NCI-H1930 (cell line): ENCODE results near the gene TOPBP1.

Experiments used
- DNase-seq, 2 experiments: peaks; one replicate each; lab custom pipeline; 2025; lab: John Stamatoyannopoulos, UW

The TOPBP1 gene

GRCh38 chr3:133607816-133608215 is 53.9 kb downstream of the TOPBP1 start:
- DNase-seq: no peak

DNA sequence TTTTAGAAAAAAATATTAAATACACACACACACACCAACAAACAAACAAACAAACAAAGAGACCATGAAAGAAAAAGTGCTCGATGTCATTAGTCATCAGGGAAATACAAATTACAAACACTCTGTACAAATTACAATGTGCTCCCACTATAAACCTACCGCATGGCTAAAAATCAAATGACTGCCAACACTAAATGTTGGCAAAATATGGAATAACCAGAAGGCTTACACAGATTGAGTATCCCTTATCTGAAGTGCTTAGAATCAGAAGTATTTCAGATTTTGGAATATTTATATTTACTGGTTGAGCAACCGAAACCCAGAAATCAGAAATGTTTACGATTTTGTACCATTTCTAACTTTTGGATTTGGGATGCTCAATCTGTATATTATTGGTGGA is 54.8 kb downstream of the TOPBP1 start:
- DNase-seq: no peak

DNA sequence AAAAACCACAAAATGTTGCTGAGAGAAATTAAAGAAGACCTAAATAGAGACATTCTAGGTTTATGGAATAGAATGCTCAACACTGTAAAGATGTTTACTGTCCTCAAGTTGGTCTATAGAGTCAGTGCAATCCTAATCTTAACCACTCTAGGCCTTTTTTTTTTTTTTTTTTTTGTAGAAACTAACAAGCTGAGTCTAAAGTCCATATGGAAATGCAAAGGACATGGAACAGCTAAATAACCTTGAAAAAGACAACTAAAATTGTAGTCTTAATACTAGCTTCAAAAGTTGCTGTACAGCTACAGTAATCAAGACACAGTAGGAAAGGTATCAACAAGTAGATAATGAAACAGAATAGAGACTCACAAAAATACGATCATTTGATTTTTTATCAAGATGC is 55.4 kb downstream of the TOPBP1 start:
- DNase-seq: no peak

DNA sequence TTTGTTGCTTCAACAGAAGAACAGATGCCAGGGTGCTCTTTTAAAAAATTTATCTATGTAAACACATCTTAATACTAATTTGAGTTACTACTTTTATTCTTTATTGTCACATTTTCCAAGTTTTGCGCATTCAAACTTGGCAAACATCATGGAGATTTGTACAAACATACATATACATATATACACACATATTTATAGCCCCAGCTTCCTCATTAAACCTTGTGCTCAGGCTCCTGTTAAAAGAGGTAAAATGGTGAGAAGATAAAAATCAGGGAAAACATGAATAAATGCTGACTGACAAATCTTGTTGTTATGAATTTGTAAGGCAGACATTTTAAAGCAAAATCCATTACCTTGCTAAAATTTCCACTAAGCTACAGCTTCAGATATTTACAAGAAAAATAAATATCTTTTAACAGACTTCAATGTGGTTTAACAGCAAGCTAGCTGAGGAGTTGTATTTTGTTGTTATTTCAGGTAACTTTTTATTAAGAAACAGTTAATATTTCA is 61.1 kb downstream of the TOPBP1 start:
- no peak for DNase-seq

- DNase-seq: no peak
Measured at GRCh38 chr3:133599280-133599679, 62.5 kb downstream of the TOPBP1 start.

DNA sequence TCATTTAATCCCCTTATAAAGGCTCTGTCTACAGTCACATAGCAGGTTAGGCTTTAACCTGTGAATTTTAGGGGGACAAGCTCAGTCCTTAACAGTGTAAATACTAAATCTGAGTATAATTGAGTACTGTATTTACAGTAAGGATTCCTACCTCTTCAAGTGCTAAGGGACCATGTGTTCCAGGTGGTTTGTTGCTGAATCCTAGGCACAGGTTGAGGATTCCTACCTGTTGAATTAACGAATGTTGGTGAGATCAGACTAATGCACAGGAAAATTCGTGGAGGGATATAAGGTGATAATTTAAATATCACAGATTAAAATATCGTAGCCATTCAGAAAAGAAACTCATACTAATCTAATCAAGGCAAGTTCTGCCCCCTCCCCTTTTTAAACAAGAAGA is 63.3 kb downstream of the TOPBP1 start:
- no peak for DNase-seq

DNA sequence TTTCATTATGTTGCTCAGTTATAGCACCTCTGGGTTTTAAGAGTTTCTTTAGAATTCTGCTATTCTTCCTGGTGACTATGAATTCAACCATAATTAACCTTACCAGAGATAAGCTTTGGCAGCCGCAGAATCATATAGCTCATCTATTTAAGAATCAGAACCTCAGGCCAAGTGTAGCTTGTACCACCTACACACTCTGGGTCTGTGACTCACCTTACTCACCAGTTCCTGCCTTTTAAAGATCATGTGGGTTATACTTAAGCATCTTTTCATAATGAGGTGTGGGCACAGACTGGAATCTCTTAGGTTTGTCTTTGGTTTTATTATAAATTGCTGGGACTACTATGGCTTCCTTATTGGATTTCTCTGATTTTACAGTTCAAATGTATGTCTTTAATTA is 66.4 kb downstream of the TOPBP1 start:
- no peak for DNase-seq

- DNase-seq: no peak
Measured at GRCh38 chr3:133593243-133593642, 68.5 kb downstream of the TOPBP1 start.

DNA sequence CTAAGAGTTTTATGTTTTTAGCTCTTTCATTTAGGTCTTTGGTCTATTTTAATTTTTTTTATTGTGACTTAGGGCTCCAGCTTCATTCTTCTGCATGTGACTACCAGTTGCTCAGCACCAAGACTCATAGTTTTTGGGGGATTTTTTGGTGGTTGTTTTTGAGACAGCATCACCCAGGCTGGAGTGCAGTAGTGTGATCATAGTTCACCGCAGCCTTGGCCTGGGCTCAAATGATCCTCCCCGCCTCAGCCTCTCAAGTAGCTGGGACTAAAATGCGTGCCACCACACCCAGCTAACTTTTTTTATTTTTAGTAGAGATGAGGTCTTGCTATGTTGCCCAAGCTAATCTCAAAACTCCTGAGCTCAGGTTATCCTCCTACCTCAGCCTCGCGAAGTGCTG is 68.9 kb downstream of the TOPBP1 start:
- no peak for DNase-seq

GRCh38 chr3:133591271-133591742 is 70.4 kb downstream of the TOPBP1 start:
- DNase-seq: no peak

DNA sequence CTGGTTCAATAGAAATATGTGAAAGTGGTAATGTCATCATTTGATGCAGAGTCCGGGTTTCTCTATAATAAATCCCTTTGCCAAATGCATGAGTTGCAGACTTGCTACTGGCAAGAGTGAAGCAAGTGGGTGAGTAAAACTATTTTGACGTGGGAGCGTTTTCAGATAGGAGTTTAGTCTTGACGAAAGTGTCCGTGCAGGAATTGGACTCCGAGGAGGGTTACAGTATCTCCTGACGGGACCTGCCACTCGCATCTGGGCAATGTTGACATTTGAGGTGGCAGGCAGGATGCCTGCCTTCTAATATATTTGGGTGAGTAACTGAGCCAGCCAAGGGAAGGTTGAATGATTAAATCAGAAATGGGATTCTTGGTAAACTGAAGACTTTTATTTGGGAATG is 72.2 kb downstream of the TOPBP1 start:
- no peak for DNase-seq

- DNase-seq: no peak
Measured at GRCh38 chr3:133588784-133589465, 72.8 kb downstream of the TOPBP1 start.

DNA sequence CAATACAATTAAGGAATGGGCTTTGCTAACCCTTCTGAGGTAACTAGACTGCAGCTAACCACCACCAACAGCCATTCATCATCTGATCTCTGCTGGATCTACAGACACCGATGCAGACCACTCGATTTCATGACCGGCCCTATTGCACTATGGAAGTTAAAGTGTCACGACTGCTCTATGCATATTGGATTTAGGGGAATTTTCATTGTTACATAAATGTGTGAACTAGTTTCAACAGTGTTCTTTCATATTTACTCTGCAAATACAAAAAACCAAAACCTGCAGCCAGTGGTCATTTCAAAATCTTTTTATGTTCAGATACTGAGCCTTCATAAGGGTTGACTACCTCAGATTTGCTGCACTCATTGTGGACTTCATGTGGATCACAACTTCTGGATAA is 73.7 kb downstream of the TOPBP1 start:
- DNase-seq: no peak

DNA sequence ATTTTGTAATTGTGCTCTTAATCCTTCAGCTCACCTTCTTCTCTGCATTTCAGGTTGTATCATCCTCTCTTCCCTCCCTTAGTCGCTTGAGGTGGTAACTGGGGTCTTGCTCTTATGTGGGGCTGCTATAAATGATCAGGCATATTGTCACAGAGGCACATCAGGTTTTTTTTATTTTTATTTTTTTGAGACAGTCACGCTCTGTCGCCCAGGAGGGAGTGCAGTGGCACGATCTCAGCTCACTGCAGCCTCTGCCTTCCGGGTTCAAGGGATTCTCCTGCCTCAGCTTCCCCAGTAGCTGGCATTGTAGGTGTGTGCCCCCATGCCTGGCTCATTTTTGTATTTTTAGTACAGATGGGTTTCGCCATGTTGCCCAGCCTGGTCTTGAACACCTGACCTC is 78.3 kb downstream of the TOPBP1 start:
- no peak for DNase-seq

GRCh38 chr3:133578548-133579191 is 83.1 kb downstream of the TOPBP1 start:
- DNase-seq: no peak

GRCh38 chr3:133576169-133576568 is 85.6 kb downstream of the TOPBP1 start:
- no peak for DNase-seq

GRCh38 chr3:133575086-133575485 is 86.7 kb downstream of the TOPBP1 start:
- no peak for DNase-seq

DNA sequence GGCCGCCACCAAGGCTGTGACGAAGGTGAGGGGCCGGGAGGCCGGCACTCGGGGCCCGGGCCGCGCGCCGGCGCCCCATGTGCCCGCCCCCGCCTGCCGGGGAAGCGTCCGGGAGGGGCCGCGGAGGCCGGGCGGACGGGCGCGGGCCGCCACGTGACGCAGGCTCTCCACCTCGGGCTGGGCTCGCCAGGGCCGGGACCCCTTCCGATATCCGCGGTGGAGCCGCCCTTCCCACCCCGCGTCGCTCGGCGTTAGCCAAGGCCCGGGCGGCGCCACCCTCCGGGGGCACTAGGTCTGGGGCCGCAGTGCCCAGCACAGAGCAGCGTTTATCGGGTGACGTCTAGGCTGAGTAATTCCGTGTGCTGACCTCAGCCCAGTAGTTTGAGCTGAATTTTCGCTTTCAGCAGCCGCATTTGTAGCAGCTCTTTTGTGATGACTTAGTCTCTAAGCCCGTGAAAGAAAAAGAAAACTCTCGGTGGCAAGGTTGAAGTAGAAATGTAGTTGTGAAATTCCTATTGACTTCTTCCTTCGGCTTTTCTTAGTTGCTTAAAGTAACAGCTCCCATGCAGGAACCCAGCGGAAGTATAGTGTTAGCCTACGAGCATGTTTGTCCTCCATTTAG is 87.4 kb downstream of the TOPBP1 start:
- no peak for DNase-seq

DNA sequence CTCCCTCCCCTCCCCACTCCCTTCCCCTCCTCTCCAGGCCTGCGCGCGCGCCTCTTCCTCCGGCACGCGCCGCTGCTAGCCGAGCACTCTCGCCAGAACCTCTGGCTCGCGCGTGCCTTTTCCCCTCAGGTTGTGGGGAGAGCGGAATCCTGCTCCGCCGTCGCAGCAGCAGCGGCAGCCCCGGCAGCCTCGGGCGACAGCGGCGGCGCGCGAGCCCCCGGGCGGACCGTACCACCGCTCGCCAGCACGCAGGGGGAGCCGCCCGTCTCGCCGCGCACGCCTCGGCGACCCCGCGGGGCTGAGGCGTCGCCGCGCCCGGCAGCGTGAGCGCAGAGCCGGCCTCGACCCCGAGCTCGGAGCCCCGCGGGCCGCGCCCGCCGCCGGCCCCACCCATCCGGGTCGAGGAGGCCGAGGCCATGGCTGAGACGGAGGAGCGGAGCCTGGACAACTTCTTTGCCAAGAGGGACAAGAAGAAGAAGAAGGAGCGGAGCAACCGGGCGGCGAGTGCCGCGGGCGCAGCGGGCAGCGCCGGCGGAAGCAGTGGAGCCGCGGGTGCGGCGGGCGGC is 88.0 kb downstream of the TOPBP1 start, which contains the start of gene CDV3:
TSS of gene CDV3 (plus strand) at position 58 of the 566 bp plus-strand sequence. CDS start at position 417, 359 bp downstream.
- DNase-seq: no peak

DNA sequence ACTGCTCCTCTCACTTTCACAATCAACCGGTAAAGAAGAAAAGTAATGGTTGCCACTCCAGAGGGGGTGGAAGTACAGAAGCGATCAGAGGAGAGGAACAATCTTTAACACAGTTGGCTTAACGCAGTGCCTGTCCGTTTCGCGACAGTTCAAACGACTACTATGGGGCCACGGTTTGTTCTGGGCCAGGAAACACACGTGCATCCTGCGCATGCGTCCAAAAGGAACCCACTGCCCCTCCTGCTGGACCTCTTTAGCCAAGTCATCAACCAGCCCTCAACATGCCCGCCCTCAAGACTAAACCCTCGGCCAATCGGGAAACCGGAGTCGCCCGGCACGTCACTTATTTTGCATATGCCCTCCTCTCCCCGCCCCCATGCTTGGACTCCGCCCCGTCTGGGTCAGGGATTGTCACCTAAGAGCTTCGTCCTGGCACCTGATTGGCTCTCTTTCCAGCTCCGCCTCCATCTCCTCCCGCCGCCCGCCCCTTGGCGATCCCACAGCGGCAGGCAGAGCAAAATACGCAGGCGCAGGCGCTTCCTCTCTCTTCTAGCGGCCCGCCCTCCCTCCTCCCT is 88.6 kb downstream of the TOPBP1 start:
- DNase-seq: no peak

DNA sequence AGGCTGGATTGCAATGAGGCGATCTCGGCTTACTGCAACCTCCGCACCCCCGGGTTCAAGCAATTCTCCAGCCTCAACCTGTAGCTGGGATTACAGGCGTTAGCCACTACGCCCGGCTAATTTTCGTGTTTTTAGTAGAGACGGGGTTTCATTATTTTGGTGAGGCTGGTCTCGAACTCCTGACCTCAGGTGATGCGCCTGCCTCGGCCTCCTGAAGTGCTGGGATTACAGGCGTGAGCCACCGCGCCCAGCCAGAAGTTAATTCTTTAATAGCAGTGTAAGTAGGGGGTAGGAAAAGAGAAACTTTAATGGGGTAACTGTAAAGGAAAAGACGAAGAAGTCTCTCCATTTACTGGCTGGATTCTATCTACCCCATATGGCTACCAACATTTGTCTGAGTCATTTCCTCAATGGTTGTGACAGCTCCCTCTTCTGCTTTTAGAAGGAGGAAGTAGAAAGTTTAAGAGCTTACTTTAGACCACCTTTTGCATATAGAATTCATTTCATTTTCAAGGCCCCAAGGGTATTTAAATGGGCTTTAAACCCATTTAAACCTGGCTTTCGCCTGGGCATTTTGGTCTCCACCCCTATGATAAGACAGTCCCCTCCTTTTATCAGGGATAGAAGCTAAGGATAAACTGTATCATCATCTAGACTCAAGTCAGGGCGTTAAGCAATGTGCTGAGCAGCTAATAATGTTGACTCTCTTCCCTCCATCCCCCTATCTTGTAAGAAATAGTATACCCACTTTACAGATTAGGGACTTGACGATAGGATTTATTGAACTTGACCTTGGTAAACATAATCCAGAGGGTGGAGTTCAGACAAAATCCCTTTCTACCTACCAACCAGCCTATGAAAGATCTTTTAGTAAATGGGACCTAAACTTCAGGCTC is 89.3 kb downstream of the TOPBP1 start:
- no peak for DNase-seq
